CD4-positive, alpha-beta T cell treated with Interleukin-17A for 4 hours (primary cell): ENCODE data around the gene CARD6.
A peak's percentile ranks its signal among the peaks of the same experiment; 100 is the strongest.
"Not testable (repeated sequence)": the region's sequence is repeated elsewhere in the genome, so short reads cannot be mapped to it uniquely, and the experiment has no call there.

Experiments
- DNase-seq: peaks from one replicate; pipeline ENCODE4 v3.0.0-alpha.2; 2020; ENCODE audit warnings: mixed read lengths

Gene CARD6, protein sequence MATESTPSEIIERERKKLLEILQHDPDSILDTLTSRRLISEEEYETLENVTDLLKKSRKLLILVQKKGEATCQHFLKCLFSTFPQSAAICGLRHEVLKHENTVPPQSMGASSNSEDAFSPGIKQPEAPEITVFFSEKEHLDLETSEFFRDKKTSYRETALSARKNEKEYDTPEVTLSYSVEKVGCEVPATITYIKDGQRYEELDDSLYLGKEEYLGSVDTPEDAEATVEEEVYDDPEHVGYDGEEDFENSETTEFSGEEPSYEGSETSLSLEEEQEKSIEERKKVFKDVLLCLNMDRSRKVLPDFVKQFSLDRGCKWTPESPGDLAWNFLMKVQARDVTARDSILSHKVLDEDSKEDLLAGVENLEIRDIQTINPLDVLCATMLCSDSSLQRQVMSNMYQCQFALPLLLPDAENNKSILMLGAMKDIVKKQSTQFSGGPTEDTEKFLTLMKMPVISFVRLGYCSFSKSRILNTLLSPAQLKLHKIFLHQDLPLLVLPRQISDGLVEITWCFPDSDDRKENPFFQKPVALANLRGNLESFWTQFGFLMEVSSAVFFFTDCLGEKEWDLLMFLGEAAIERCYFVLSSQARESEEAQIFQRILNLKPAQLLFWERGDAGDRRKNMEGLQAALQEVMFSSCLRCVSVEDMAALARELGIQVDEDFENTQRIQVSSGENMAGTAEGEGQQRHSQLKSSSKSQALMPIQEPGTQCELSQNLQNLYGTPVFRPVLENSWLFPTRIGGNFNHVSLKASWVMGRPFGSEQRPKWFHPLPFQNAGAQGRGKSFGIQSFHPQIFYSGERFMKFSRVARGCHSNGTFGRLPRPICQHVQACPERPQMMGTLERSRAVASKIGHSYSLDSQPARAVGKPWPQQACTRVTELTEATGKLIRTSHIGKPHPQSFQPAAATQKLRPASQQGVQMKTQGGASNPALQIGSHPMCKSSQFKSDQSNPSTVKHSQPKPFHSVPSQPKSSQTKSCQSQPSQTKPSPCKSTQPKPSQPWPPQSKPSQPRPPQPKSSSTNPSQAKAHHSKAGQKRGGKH

DNA sequence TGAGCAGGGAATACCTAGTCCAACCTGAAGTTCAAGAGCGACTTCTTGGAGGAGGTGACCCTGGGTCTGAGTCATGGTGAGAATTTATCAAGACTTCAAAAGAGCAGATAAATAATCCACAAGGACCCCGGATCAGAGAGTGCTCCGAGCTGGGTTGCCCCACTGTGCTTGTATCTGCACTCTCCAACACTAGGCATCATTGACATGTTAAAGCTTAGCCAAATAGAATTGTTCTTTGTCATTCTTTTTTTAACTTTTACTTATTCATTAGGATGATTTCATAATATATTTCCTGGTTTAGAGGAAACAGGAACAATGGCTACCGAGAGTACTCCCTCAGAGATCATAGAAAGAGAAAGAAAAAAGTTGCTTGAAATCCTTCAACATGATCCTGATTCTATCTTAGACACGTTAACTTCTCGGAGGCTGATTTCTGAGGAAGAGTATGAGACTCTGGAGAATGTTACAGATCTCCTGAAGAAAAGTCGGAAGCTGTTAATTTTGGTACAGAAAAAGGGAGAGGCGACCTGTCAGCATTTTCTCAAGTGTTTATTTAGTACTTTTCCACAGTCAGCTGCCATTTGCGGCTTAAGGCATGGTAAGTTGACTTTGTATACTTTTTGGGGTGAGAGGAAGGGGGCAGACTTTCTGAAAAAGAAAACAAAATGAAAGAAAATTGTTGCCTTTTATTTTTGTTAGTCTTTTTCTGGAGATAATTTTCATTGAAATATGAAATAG, at the start of gene CARD6:
Gene CARD6 (plus strand): TSS at position 300 of the 738 bp plus-strand sequence. CDS start 16 bp downstream, at position 316.
- DNase-seq: no peak

DNA sequence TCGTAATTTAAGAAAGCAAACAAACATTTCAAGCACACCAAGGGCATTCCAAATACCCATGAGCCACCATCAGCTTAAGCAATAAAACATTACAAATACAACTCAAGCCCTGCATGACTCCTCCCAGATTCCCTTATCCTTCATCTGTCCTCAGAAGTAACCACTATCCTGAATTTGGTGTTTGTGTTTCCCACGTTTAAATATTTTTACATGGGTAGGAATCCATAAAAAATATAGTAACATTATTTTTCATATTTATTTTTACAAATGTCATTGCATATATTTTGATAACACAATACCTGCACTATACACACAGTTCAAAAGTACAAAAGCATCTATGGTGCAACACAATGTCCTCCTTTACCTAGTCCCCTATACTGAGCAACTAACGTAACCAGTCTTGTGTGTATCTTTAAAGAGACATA, 49.4 kb upstream of the CARD6 start:
- DNase-seq: no peak

DNA sequence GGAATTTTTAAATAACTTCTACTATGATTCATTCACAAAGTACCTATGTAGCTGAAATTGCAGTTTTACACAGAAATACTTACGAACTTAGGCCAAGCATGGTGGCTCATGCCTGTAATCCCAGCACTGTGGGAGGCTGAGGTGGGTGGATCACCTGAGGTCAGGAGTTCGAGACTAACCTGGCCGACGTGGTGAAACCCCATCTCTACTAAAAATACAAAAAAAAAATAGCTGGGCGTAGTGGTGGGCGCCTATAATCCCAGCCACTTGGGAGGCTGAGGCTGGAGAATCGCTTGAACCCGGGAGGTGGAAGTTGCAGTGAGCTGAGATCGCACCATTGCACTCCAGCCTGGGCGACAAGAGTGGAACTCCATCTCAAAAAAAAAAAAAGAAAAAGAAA, 48.5 kb upstream of the CARD6 start:
- DNase-seq: not testable (repeated sequence)

DNA sequence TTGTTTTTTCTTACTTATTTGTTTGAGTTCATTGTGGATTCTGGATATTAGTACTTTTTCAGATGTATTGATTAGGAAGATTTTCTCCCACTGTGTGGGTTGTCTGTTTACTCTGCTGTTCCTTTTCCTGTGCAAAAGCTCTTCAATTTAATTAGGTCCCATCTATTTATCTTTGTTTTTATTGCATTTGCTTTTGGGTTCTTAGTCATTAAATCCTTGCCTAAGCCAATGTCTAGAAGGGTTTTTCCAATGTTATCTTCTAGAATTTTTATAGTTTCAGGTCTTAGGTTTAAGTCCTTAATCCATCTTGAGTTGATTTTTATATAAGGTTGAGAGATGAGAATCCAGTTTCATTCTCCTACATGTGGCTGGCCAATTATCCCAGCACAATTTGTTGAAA, 46.8 kb upstream of the CARD6 start:
- not testable (repeated sequence) for DNase-seq

DNA sequence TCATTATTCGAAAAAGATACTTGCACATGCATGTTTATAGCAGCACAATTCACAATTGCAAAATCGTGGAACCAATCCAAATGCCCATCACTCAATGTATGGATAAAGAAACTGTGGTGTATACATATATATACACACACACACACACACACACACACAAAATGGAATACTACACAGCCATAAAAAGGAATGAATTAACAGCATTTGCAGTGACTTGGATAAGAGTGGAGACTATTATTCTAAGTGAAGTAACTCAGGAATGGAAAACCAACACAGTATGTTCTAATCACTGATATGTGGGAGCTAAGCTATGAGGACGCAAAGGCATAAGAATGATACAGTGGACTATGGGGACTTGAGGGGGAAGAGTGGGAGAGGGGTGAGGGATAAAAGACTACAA, 46.3 kb upstream of the CARD6 start:
- DNase-seq: not testable (repeated sequence)

DNA sequence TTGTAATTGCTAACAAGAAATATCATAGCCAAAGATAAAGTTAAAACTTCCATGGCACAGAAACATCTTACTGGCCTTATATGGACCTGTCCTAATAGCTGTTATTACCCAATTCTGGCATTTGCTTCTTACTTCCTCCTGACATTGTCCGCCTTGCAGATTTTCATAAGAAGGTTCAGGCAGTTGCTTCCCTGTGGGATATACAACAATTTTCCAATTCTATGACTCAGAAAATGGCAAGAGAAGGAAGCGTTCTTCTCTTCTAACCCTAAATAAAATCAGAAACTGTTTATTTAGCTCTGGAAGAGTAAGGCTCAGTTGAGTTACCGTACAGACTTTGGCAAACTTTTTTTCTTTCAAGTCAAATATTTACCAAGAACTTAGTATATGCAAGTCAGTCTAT, 44.7 kb upstream of the CARD6 start:
- DNase-seq: no peak

DNA sequence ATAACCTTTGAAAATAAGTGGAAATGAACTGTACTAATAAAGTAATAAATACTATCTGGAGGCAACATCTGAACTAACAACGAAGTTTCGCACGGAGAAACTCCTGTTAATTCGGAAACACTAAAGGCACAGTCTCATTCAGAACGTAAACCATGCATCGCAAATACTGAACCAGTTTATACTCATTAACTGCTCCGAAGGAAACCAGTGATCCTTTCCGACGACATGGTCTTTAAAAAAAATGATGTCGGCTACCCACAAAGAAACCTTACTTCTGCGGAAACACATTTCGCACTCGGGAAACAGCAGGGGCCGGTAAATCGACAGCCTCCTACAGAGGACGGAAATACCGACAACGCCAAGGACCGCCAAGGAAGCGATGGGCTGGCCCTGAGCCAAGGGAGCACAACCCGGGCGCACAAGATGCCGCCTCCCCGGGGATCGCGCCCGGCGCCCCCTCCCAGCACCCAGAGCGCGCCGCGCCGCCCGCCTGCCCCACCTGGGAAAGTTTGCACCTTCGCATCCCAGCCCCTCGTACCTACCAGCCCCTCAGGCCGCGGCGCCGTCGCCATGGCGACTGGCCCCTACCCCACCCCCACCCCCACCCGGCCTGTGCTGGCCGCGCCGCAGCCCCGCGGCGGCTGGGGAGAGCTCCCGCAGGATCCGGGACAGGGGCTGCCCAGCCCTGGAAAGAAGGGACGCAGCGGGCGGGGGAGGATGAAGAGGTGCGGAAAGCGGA, 43.7 kb upstream of the CARD6 start:
- DNase-seq: peak; percentile 83

DNA sequence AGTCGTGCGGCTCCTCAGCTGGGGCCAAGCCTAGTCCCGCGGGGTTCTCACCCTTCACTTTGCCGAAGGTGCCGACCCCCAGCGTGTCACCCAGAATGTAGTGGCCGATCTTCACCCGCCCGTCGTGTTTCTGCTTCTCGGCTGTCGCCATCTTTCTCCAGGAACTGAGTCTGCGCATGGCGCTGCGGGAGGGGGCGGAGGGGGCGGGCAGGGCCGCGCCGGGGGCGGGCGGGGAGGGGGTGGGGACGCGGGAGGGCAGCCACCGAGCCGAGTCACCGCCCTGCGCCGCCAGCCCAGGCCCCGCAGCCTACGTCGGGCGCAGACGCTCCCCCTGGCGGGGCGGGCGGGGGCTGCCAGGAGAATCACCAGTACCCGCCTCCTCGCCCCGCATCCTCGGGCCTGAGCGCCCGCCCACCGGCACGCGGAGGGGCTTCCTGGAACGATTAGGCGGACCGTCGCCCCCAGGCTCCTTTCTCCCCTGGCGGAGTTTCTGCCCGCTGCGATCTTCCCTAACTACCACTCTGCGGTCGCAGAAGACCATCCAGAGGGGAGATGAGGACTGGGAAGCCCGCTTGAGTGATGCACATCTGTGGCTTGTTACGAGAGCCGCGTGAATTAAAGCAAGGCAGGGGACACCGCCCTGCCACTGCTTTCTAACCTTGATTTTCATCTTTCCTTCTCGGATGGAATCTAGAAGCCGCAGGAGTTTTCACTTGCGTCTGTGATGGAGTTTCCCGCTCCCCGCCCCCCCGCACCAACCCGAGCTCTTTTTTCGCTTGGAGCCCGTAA, 43.0 kb upstream of the CARD6 start, which contains the start of gene PRKAA1:
Gene PRKAA1 (minus strand): TSS at position 363 of the 789 bp plus-strand sequence. CDS start 185 bp downstream, at position 178.
- DNase-seq: peak; percentile 94

DNA sequence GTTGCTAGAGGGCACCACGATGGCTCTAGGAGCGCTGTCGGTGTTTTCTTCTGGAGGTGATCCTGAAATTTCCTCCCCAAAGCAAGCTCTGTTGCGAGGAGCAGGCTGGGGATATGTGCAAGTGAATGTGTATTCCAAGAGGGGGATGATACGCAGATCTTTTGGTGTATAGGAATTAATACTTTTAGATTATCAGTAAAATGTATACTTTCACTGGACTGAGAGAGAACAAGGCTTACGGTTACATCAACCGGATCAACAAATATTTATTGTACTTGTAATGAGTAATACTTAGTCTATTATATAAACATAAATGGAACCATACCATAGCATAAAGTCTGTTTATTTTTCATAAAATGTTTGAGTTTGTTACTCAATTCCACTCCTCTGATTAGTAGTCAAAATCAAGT, 42.4 kb upstream of the CARD6 start:
- no peak for DNase-seq

DNA sequence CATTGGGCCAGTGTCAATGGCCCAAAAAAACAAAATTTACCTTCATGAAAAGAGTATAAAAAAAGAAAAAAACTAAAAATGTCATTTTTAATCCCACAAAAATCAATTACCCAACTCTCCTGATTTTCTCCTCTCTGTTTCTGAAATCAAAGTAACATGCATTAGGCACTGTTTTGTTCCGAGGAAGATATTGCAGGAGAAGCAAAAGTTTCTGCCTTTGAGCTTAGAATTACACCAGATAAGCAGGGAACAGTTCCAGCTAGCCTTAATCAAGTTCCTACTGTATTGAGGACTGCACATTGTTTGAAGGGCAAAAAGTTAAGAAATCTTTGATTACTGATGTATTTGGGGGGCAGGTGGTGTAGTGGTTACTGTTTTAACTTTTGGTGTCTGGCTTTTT, 41.9 kb upstream of the CARD6 start:
- no peak for DNase-seq

DNA sequence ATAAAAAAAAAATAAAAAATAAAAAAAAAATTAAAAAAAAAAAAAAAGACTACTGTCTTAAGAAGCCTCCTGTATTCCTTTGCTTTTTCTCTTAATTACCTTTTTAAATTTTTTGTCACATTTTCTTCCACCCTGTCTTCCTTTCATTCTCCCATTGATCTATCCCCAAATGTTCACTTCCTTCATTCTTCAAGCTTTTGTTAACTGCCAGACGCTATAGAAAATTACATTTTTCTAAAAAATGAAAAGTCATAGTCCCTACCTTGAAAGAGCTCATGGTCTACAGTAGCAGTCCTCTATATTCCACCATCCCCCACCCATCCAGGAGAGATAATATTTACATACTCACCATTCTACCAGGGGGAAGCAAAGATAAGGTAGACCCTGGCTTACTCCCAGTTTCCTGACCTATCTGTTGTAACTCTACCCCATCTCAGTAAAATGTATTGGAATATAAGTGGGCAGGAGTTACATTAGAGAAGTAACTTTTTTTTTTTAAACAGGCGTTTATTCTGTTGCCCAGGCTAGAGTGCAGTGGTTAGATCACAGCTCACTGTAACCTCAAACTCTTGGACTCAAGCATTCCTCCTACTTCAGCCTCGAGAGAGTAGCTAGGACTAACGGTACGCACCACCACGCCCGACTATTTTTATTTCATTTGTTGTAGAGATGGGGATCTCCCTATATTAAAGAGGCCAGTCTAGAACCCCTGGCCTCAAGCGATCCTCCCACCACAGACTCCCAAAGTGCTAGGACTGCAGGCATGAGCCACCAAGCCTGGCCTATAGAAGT, 39.2 kb upstream of the CARD6 start:
- no peak for DNase-seq

DNA sequence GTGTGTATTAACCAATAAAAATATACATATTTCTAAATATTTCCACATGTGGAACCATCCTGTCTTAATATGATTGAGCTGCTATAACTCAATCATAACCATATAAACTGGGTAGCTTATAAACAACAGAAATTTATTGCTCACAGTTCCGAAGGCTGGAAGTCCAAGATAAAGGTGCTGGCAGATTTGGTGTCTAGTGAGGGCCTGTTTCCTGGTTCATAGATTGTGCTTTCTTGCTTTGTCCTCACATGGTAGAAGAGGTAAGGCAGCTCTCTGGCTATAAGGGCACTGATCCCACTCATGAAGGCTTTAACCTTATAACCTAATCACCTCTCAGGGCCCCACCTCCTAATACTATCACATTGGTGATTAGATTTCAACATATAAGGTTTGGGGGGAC, 29.0 kb upstream of the CARD6 start:
- no peak for DNase-seq

DNA sequence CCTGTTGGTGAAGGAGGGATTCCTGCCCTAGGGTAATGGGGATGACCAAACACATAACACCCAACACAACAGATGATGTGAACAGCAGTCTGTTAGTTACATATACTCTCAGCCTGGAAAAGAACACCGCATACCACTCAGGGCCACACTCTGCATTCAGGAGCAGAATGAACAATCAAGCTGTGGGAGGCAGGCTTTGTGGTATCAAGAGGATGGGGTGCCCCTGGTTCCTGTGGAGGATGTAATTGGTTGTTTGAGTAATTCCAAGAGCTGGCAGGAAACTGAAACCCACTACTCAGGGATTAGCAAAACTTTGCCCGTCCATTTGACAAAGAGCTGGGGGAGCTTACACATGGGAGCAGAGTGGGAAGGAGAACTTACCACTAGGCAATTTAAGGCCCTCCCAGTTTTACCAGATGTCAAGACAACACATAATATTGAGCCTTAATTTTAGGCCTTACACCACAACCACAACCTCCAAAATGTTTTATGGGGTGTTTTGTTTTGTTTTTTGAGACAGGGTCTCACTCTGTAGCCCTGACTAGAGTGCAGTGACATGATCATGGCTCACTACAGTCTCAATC, 27.4 kb upstream of the CARD6 start:
- DNase-seq: no peak

DNA sequence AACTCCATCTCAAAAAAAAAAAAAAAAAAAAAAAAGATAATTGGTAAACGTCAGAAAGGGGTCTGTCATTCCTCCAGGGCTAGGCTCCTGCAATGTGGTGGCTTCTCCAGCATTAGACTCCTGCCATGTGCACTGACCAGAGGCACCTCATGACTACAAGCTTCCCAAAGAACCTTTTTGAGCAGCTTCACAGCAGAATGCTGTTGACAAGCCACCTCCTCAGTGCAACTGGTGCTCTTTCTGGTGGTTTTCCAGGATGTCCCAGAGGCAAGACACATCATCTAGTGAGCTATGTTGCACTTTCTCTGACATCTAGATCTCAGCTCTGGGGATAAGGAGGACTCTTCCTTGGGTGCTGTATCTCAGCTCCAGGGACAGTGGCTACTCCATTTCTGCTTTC, 17.7 kb upstream of the CARD6 start:
- no peak for DNase-seq

DNA sequence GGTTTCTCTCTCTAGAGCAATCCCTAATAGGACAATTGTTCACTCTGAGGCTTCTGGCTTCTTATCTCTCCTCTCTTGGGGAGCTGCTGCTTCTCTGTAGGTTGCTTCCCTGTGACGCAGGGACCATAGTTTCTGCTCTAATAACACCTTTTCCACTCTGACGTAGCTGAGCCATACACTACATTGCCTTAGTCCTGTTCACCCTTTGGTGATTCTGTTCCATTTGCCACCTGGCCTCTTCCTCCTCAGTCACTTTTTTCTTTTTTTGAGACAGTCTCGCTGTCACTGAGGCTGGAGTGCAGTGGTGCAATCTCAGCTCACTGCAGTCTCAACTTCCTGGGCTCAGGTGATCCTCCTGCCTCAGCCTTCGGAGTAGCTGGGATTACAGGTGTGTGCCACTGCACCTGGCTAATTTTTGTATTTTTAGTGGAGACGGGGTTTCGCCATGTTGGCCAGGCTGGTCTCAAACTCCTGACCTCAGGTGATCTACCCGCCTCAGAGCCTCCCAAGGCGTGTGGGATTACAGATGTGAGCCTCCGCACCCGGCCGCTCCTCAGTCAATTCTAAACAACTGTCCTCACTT, 15.6 kb upstream of the CARD6 start:
- not testable (repeated sequence) for DNase-seq

DNA sequence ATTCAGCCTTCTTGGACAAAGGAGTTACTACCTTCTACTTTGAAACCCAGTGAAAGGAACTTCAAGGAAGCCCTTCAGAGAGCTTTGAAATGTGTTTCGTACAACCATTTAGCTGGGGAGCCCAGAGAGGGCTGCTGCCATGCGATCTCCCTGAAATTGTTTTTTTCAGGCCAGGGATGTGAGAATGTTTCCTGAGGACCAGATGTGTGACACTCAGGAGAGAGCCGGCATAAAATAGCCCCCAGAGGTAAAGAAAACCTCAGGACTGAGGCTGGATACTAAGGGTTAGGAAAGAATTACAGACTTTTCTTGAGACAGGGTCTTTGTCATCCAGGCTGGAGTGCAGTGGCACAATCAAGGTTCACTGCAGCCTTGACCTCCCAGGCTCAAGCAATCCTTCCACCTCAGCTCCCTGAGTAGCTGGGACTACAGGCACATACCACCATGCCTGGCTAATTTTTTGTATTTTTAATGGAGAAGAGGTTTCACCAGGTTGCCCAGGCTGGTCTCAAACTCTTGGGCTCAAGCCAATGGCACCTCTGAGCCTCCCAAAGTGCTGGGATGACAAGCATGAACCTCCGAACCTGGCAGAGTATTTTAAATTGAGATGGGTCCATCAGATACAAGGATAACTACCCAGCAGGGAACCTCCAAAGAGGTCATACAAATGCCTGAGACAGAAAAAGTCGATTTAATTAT, 14.5 kb upstream of the CARD6 start:
- DNase-seq: no peak

DNA sequence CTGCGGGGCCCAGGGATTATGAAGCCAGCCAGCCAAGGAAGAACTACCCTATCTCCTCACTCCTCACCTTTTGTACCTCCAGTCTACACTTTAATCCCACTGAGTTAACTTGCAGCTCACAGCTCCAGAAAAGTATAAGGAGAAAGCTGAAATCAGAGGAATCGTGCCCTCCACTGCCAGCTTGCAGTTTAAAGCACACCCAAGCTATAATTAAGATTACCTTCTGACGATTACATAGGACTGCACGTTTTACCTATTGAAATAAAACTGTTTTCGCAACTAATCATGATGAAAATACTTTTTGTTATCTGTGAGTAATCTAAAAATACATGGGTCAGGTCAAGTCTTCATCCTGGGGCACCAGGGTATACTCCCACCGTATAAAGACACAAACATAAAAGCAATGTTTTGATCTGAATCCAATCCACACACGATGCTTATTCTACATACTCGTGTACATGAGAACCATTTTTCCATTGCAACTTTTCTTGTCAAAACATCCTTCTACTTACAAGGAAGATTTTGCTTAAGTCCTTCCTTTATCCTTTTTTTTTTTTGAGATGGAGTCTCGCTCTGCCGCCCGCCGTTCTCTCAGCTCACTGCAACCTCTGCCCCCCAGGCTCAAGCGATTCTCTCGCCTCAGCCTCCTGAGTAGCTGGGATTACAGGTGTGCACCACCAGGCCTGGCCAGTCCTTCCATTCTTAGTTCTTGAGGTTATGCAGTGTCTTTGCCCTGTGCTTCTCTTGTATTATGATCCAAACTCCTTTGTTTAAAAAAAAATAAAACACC, 13.8 kb upstream of the CARD6 start:
- DNase-seq: no peak
